GM19372 (cell line): Measurements from ENCODE around the gene RING1.
A peak's percentile ranks its signal among the peaks of the same experiment; 100 is the strongest.

Experiments used
- ATAC-seq: cut with Tn5 transposase; IDR thresholded peaks from one replicate; pipeline ENCODE4 v1.9.1; 2021; ENCODE audit warnings: mild to moderate bottlenecking, low read depth, moderate library complexity; ENCODE audit not compliant: unreplicated experiment

The RING1 gene

DNA sequence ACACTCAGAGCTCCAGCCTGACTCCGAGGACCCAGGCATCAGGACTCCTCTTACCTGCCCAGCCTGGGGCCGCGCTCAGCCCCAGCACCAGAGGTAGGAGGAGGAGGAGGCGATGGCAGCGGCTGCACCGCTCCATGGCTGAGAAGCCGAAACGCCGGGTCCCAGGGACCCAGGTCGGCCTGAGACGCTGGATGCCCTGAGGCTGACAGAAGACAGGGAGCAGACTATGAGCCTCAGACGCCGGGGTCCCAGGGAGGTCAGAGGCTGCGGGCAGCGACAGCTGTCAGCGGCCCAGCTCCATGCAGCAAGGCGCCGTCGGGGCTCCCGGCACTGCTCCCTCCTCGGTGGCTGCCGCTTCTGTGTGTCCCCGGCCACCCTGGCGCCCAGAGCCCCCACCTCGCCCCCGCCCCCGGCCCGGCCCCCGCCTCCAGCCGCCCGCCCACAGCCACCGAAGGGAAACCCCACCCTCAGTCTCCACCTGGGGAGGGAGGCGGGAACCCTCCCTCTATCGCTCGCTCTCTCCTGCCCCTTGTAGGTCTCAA is 16.1 kb upstream of the RING1 start, which contains the start of gene COL11A2:
TSS of gene COL11A2 (minus strand) at position 363 of the 542 bp plus-strand sequence. CDS start at position 136, 227 bp downstream.
- no peak for ATAC-seq

DNA sequence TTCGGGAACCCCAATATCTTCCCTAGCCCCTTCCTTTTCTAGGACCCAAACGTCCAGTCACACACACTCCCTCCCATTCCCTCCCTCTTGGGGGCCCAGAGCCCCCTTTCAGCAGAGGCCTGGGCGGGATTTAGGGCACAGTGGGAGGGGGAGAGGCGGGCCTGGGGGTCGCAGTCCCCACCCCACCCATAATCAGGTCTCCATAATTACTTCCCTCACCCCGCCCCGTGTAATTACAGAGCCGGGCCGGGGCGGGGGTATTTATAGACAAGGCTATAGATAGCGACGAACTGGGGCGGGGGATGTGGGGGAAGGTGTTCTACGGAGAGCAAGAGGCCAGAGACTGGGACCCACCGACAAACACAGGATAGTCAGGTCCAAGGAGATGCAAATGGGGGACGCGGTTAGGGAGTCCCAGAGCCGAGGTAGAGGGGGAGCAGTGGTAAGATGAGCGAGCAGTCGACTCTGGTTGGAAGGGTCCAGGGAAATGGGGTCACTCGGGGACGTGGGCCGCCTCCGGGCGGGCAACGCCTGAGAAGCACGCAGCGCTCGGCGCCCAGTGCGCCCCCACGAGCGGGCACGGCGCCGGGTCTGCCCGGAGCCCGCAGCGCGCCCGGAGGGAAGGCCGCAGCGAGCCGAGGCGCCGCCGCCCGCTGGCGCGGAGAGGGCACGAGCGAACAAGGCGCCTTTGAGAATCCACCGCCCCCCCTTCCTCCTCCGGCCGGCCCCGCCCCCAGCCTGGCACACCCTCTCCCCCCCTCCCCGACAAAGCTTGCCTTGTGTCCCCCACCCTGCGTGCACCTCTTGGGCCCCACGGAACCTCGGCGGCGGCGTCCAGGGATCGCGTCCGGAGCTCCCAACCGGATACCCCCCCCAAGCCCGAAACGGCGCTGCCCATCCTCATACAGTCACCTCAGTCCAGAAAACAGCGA is 15.4 kb upstream of the RING1 start:
- ATAC-seq, result no peak

DNA sequence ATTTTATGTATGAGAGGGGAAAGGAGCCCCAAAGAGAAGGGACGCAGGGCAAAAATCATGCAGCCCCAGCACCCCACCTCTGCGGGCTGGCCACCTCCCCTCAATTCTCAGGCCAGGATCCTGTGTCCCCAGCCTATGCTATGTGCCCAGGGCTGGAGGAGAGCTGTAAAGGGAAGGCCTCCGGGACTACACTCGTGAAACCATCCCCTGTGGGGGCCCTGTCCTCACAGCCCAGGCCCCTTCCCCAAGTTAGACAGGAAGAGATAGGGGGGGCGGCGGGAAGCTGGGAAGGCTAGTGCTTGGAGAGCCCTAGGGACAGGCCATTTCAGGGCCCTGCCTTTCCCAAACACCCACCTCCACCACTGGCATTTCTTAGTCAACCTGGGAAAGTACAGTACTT is 14.7 kb upstream of the RING1 start:
- no peak for ATAC-seq

DNA sequence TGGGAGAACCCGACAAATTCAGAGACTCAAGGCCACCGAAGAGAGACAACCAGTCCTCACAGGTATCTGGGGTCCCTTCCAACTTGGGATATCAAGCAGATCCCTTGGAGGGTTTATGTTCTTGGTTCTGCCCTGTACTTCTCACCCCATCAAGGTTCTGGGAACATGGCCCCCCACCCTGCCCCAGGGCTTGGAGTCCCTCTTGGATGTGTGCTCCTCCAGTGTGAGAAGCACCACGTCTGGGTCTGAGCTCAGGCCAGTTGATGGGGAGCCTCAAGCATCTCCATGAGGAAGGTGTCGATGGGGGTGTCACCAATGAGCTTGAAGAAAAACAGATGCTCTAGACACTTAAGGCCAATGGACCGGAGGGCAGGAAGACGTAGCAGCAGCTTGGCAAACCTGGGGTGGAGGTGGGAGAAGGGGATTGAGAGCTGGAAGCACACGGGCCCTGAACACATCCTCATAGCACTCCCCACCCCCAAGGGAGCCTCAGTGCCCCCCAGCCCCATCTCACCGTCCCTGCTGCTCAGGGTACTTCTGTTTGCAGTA is 13.8 kb upstream of the RING1 start:
- no peak for ATAC-seq

DNA sequence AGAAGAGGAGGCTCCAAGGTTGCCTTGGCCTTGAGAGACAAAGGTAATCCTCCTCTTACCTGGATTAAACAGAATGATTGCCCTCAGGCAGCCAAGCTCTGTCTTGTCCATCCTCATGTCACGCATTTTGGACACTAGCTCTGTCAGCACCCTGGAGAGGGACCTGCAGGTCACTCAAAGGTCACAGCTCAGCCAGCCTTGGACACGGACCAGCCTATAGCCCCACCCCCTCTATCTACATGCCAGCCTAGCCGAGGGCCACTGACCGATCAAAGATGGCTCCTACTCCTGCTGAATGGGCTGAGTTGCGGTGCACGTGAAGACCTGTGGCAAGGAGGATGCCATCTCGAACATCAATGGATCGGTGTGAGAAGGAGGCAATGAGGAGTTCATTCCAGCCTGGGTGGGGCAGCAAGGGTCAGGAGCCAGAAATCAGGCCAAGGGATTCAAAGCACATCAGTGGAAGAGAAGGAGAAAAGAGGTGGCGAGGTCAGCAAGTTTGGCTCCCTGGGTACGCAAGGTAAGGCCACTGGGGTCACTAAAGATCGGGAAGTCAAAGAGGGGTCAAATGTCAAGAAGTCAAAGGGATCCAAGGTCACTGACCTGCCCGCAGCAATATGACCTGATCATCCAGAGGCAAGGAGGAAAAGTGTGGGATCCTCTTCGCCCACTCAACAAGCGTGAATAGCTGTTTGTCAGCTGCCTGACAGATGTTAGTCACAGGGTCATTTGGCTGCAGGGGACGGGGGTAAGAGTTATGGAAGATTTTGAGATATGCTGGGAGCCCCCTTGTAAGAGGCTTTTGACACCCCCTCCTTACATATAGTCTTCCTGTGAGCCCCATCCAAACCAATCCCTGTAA is 12.8 kb upstream of the RING1 start:
- no peak for ATAC-seq

DNA sequence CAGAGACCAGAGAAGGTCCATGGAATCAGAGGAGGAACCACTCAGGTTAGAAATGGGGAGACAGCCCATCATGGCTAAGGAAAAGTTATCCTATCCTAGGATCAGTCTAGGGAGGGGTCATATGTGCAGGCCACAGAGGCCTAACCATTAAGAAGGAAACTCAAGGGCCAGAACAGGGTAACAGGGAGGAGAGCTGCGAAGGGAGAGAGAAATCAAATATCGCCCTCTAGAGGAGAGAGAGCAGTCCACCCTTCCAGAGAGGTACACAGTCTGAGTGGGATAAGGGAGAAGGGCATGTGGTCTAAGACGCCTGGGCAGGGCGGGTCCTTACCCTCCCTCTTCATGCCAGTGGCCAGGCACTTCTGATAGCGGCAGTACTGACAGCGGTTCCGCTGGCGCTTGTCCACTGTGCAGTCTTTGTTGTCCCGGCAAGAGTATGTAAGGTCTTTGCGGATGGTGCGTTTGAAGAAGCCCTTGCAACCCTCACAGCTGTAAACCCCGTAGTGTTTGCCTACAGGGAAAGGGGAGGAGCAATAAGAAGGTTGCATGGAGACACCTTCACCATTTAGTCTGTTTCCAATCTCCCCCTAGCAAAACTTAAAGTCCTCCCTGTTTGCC is 10.8 kb upstream of the RING1 start:
- ATAC-seq, result no peak

DNA sequence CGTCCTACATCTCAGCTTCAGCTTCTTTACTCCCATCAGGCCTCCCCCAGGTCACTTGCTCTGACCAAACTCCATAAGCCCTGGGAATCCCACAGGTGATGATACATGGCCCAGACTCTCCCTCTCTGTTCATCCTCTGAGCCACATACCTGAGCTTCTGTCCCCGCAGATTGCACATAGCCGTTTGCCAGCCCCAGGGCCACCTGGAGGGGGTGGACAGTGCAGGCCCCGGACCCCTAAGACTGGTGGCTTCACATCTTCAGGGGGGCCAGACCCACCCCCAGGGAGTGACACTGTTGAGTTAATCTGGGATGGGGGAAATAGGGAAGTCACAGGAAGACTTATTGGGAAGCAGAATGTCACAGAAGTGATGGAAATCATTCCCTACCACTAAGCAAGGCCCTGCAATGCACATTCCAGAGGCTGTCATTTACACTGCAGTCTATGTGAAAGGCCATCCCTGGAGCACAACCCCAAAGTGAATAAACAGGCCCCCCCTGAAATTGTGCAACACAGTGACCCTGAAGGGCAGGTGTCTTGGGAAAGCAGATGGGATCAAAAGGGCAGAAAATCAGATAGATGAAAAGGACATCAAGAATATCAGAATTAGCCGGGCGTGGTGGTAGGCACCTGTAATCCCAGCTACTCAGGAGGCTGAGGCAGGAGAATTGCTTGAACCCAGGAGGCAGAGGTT is 10.0 kb upstream of the RING1 start:
- no peak for ATAC-seq

DNA sequence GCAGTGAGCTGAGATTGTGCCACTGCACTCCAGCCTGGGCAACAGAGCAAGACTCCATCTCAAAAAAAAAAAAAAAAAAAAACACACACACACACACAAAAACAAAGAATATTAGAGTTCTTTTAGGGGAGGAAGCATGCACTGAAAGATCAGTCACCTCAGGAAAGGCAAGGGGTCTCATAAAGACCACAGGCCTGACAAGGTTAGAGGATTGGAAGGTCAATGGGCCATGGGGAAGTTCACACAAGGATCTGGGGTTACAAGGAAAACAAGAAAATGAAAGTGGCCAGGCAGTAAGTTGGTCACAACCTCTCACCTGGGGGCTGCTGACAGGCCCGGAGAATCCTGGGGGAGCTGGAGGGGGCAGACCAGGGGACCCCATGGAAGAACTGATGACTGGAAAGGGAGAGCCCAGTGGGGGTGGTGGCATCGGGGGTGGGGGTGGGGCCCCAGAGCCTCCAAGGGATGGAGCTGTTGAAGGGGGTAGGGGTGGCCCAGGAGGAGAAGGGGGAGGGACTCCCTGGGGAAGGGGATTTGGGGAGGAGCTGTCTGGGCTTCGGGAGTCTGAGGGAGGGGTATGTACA is 9.4 kb upstream of the RING1 start:
- ATAC-seq, result no peak

DNA sequence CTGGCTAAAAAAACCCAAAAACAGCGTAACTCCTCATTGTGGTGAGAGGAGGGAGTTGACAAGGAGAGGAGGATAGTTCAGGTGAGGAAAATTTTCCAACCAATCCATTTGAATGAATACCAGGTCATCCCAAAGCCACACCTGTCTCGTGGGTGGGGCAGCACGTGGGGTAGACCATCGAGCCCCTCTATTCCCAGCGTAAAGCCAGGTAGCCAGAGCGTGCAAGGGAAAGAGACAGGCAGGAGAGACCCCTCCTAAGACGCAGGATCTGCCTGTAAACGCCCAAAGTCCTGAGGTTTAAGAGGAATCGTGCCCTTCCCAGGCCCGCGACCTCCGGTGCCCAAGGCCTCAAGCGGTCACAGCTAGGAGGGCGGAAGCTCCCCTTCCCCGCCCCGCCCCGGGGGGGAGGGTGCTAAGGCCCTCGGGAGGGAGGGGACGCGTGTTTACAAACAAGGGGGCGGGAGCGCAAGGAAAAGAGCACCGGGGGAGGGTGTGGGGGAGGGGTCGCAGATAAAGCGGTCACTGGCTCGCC is 8.5 kb upstream of the RING1 start:
- peak; percentile 18 for ATAC-seq

DNA sequence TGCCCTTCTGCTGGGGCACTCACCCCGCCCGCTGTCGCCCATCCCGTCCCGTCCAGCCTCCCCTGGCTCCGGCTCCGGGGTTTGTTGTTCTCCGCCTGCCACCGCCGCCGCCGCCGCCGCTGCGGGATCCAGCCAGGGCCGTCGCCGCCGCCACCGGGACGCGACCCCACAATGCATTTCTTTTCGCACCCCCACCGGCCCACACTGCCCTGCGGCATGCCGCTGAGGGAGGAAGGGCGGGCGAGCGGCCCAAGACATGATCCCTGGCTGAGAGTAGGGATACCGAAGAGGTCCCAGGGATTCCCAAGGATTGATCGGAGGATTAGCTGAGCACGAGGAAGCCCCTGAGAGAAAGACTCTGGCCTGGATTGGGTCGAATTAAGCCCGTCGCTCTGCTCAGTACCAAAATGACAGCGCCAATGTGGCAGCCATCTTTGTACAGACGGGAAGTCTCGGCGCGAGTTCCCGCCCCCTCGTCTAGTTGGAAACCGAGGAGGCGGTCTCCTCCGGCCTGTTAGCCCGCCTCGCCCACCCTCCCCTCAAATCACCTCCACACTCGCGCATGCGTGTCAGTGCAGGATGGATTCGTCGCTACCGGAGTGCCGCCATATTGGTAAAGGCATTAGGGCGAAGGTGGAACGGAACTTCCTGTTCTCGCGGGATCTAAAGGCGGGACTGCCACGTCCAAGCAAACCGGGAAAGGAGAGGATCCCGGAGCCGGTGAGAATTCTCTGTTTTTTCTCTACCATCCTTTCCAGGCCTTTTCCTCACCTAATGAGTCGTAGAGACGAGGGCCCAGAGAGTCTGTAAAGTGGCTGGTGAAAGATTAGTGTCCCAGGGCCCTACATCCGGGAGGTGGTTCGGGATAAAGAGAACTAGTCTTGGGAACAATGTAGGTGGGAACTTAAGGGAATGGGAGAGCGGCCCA is 7.8 kb upstream of the RING1 start, which contains the start of the genes RXRB and SLC39A7:
TSS of gene RXRB (minus strand) at position 447 of the 928 bp plus-strand sequence. CDS start at position 258, 189 bp downstream.
TSS of gene SLC39A7 (plus strand) at position 649 of the 928 bp plus-strand sequence. CDS start 379 bp downstream, outside the sequence.
- peak; percentile 64 for ATAC-seq

DNA sequence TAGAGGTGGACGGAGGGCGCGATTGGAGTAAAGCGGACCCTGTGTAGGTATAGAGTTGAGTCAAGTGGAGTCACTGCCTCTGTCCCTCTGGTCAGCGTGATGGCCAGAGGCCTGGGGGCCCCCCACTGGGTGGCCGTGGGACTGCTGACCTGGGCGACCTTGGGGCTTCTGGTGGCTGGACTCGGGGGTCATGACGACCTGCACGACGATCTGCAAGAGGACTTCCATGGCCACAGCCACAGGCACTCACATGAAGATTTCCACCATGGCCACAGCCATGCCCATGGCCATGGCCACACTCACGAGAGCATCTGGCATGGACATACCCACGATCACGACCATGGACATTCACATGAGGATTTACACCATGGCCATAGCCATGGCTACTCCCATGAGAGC is 7.2 kb upstream of the RING1 start:
- no peak for ATAC-seq

DNA sequence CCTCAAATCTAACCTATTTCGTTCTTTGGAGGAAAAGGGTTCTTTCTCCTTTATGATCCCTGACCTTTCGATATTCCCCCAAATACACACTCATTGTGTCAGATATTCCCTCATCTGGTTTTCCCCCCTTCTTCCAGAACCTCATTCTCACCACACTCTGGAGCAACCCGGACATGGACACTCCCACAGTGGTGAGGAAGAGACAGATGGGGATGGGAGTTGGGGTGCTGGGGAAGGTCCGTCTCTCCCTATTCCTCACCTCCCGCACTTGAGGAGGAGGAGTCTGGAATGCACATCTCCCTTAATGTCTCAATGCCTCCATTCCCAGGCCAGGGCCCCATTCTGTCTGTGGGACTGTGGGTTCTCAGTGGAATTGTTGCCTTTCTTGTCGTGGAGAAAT is 6.4 kb upstream of the RING1 start:
- ATAC-seq, result no peak

DNA sequence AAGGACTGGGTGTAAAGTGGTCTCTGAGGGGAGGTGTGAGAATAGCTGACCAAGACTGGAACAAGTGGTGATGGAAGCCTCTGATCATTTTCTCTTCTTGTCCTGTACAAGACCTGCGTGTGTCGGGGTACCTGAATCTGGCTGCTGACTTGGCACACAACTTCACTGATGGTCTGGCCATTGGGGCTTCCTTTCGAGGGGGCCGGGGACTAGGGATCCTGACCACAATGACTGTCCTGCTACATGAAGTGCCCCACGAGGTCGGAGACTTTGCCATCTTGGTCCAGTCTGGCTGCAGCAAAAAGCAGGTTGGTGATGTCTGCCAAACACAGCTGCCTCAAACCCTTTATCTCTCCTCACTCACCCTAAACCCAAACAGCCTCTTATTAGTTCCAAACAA is 5.5 kb upstream of the RING1 start:
- ATAC-seq, result no peak

DNA sequence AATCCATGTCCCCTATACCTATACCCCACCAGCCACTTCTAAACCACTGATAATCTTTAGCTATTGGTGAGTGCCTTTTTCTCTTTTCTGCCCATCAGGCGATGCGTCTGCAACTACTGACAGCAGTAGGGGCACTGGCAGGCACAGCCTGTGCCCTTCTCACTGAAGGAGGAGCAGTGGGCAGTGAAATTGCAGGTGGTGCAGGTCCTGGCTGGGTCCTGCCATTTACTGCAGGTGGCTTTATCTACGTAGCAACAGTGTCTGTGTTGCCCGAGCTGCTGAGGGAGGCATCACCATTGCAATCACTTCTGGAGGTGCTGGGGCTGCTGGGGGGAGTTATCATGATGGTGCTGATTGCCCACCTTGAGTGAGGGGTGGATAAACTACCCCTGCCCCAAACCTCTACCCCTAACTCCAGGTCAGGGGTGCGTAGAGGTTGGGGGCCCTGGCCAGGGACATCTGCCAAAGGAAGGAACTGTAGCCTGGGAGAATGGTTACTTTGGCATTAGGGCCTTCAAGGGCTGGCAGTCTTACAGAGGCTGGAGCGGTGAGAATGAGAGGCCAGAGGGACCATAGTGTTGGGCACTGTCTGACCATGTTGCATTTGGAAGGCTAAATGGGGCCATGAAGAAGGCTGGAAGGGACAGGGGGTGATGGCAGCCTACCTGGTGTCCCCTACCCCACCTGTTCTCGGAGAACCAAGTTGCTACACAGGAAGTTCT is 4.7 kb upstream of the RING1 start:
- no peak for ATAC-seq

DNA sequence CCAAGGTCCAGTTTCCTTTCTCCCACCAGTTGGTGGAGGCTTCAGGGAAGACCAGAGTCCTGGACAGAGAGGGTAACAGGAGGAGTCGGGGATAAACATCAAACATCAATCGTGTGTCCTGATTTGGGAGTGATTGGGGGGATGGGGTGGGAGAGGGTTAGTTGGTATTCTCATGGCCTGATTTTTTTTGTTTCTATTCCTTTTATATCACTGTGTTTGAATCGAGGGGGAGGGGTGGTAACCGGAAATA is 4.2 kb upstream of the RING1 start:
- ATAC-seq, result no peak

DNA sequence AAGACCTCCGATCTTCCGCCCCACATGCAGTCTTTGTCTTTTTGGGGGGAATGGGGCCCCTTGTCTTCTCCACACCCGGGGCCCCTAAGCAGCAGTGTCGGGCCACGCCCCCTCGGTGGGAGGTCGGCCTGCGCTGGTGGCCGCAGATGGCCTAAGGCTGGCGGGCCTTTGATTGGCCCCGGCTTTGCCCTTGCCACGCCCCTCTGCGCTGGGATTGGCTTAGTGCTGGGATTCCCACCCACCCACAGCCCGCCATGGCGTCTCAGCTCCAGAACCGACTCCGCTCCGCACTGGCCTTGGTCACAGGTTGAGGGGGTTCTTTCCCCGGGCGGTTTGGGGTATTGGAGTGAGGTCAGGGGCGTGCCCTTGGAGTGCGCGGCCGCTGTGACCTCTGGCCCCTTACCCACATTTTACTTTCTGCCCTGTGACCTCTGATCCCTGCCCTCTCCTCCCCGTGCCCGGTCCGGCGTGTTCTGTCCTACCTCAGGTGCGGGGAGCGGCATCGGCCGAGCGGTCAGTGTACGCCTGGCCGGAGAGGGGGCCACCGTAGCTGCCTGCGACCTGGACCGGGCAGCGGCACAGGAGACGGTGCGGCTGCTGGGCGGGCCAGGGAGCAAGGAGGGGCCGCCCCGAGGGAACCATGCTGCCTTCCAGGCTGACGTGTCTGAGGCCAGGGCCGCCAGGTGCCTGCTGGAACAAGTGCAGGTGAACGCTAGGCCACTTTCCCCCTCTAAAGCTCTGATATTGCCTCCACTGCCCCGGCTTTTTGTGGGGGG is 3.7 kb upstream of the RING1 start, which contains the start of gene HSD17B8:
TSS of gene HSD17B8 (plus strand) at position 241 of the 776 bp plus-strand sequence. CDS start at position 255, 14 bp downstream.
- no peak for ATAC-seq
